ENCODE results near the gene CFAP54. TPM values are rescaled to one million over a fixed set of nuclear protein-coding genes. Genes with fewer than 3 reads are reported as not detected.

CFAP54 gene
- total RNA-seq, 6 experiments from 2014 or later: 0.09 to 0.34 (median 0.13) TPM

DNA sequence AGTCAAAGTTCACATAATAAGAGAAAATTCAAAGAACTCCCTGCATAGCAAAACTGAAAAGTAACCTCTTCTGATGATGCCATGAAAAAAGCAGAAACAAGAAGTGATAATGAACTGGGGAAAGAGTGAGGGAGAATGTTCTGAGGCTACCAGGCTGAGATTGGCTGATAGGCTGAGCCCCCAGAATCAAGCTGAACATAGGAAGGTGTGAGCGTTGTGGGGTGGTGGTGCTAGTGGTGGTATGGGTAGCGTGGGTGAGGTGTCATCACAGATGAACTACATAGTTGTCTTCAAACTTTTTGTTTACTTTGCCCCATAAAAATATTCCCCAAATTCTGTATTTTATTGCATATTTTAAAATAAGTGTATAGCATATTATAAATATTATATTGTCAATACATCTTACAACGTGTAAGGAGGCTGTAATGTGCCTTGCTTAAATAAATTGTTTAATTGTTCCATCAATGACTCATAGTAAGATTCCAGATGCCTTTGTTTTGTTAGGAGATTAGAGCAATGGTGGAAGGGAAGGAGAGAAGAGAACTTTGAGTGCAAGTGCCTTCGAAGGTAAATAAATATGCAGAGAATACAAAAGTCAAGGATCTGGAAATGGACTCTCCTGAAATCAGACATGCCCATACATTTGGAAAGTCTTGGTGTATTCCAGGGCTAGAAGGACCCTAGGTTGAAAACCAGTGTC lies 15.8 kb upstream of the CFAP54 start:
- Histone ChIP-seq H3K9me3 (no peaks in the 10 kb centered on the region), H3K4me3 (no peak overlapping the region), H3K36me3 (no peaks in the 10 kb centered on the region), H3K4me1 (no peaks in the 10 kb centered on the region), H3K27me3 (no peaks in the 10 kb centered on the region), H3K27ac (no peak overlapping the region)
- 68% methylated on average over 4 of the region's 4 CpGs for WGBS (ENCODE audit: insufficient coverage, low coverage, low lambda C conversion rate, missing lambda C conversion rate)
- ATAC-seq (peak in 1 of 4 donors; percentile 46), DNase-seq (no peak)
- intact Hi-C loops (cut with DNase I): no loop called here
- TF ChIP-seq CTCF (IDR thresholded peaks at IDR 0.05): no peak
- no peak for TF ChIP-seq POLR2A (IDR thresholded peaks at IDR 0.05)

GRCh38 chr12:96474206-96474605 lies 15.2 kb upstream of the CFAP54 start:
- Histone ChIP-seq H3K9me3 (no peaks in the 10 kb centered on the region), H3K4me3 (no peak overlapping the region), H3K27ac (no peak overlapping the region), H3K36me3 (no peaks in the 10 kb centered on the region), H3K27me3 (no peaks in the 10 kb centered on the region), H3K4me1 (no peaks in the 10 kb centered on the region)
- TF ChIP-seq CTCF (IDR thresholded peaks at IDR 0.05): no peak
- TF ChIP-seq POLR2A (IDR thresholded peaks at IDR 0.05): no peak
- DNase-seq (no peak), ATAC-seq (no peak)
- intact Hi-C loops (cut with DNase I): no loop called here
- 76% methylated on average over 4 of the region's 4 CpGs for WGBS (ENCODE audit: insufficient coverage, low coverage, low lambda C conversion rate, missing lambda C conversion rate)

DNA sequence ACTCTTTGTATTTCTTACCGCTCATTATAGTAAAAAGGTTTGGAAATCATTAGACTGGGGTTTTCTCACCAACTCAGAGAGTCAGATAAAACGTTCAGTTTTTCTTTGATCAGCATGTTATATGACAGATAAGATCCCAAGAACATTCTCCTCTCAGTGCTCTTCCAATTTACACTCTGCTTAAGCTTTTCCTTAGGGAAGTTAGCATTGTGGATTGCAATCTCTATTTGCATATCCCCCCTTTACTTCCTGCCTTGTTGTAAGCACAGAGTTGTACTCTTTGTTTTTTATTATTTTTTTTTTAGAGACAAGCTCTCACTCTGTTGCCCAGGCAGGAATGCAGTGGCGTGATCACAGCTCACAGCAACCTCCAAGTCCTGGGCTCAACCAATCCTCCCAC lies 11.4 kb upstream of the CFAP54 start:
- WGBS (ENCODE audit: insufficient coverage, low coverage, low lambda C conversion rate, missing lambda C conversion rate): 73% methylated on average over 2 of the region's 3 CpGs

GRCh38 chr12:96482086-96482485 lies 7.3 kb upstream of the CFAP54 start:
- no peak for DNase-seq
- Histone ChIP-seq H3K27ac (no peak overlapping the region), H3K36me3 (no peaks in the 10 kb centered on the region), H3K27me3 (no peaks in the 10 kb centered on the region), H3K4me3 (no peak overlapping the region), H3K9me3 (no peaks in the 10 kb centered on the region), H3K4me1 (no peaks in the 10 kb centered on the region)
- no peak for TF ChIP-seq POLR2A (IDR thresholded peaks at IDR 0.05)
- TF ChIP-seq CTCF (IDR thresholded peaks at IDR 0.05): no peak
- WGBS (ENCODE audit: insufficient coverage, low coverage, low lambda C conversion rate, missing lambda C conversion rate): 86% methylated on average over 4 of the region's 5 CpGs
- no peak for ATAC-seq
- intact Hi-C loops (cut with DNase I): no loop called here

More for the DNA sequence above, 11.4 kb upstream of the CFAP54 start:
- H3K4me3 ChIP-seq: no peak overlapping the region
- peak in 2 of 4 donors; percentile 13 to 23 for ATAC-seq
- DNase-seq: no peak
- H3K27ac ChIP-seq: no peak overlapping the region
- no peaks in the 10 kb centered on the region for H3K27me3 ChIP-seq
- no peaks in the 10 kb centered on the region for H3K36me3 ChIP-seq
- intact Hi-C loops (cut with DNase I): no loop called here
- H3K9me3 ChIP-seq: no peaks in the 10 kb centered on the region
- TF ChIP-seq CTCF (IDR thresholded peaks at IDR 0.05) (no peak), POLR2A (IDR thresholded peaks at IDR 0.05) (no peak)
- no peaks in the 10 kb centered on the region for H3K4me1 ChIP-seq
